HUDEP-2 (cell line): Measurements from ENCODE around the gene CPT2.
"Not testable (repeated sequence)": the region's sequence is repeated elsewhere in the genome, so short reads cannot be mapped to it uniquely, and the experiment has no call there.

ENCODE experiments used
- DNase-seq, 76 experiments: peaks; one replicate each; lab custom pipeline; 2025; ENCODE audit not compliant: unreplicated experiment in 76 of 76; lab: John Stamatoyannopoulos, UW

Gene CPT2

GRCh38 chr1:53180951-53181350 is 15.7 kb upstream of the CPT2 start:
- no peak for DNase-seq

- DNase-seq, result peak in 66 of 76 experiments; percentile 4 to 79 (median 54)
These were observed 14.5 kb upstream of the CPT2 start for GRCh38 chr1:53182111-53182593.

GRCh38 chr1:53182716-53183094 is 13.9 kb upstream of the CPT2 start:
- no peak for DNase-seq

- DNase-seq, result peak in 53 of 76 experiments; percentile 10 to 72 (median 31)
These were observed 13.3 kb upstream of the CPT2 start for GRCh38 chr1:53183095-53183990.

- DNase-seq, result not testable (repeated sequence)
These were observed 10.7 kb upstream of the CPT2 start for GRCh38 chr1:53185955-53186297.

- DNase-seq, result no peak
These were observed 10.1 kb upstream of the CPT2 start for GRCh38 chr1:53186533-53186932.

- DNase-seq, result peak in 2 of 76 experiments; percentile 3 to 27
These were observed 9.2 kb upstream of the CPT2 start for GRCh38 chr1:53187401-53187800.

- DNase-seq, result no peak
These were observed 8.5 kb upstream of the CPT2 start for GRCh38 chr1:53188099-53188498.

GRCh38 chr1:53189061-53189460 is 7.6 kb upstream of the CPT2 start:
- peak in 22 of 76 experiments; percentile 3 to 46 (median 14) for DNase-seq

GRCh38 chr1:53190210-53190611 is 6.4 kb upstream of the CPT2 start:
- no peak for DNase-seq

GRCh38 chr1:53195246-53196016 is 1.2 kb upstream of the CPT2 start:
- no peak for DNase-seq

- no peak for DNase-seq
These were observed 573 bp upstream of the CPT2 start for GRCh38 chr1:53196017-53196484.

- no peak for DNase-seq
These were observed 922 bp downstream of the CPT2 start for GRCh38 chr1:53197291-53198200.

GRCh38 chr1:53198241-53198651 is 1.6 kb downstream of the CPT2 start:
- peak in 1 of 76 experiments; percentile 9 for DNase-seq

- no peak for DNase-seq
These were observed 6.8 kb downstream of the CPT2 start for GRCh38 chr1:53203466-53203865.

- not testable (repeated sequence) for DNase-seq
These were observed 8.9 kb downstream of the CPT2 start for GRCh38 chr1:53205496-53205895.

GRCh38 chr1:53206083-53206685 is 9.6 kb downstream of the CPT2 start:
- DNase-seq, result not testable (repeated sequence)

GRCh38 chr1:53206735-53207379 is 10.2 kb downstream of the CPT2 start:
- DNase-seq, result no peak

- DNase-seq, result no peak
These were observed 11.1 kb downstream of the CPT2 start for GRCh38 chr1:53207726-53208125.

- no peak for DNase-seq
These were observed 13.7 kb downstream of the CPT2 start for GRCh38 chr1:53210352-53210751.
